ENCODE results near the gene ESPN. TPM values are rescaled to one million over a fixed set of nuclear protein-coding genes. Genes with fewer than 3 reads are reported as not detected.

The ESPN gene
- total and polyA plus RNA-seq, 10 of the 15 experiments (the other 5 are each of a cell fraction or from before 2014, with no cell fraction given), result 0.18 to 0.71 (median 0.59) TPM; not detected in 7

DNA sequence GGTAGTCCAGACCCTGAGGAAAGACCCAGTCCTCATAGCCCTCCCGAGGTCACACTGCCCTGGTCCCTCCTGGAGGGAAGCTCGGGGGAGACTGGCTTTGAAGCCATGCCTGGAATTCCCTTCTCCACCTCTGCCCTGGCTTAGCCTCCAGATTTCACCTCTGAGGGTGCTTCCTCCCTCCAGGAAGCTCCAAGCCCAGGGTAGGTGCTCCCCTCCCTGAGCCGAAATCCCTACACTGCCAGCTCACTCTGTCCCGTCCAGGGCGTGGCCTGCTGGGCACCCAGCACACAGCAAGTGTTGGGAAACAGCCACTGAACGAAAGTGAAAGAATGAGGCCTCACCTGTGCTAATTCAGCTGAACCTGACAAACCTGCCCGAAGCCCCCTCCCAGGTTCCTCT is 47.4 kb downstream of the ESPN start:
- Histone ChIP-seq H3K27me3 (replicated peaks in 1 of 2; ENCODE audit: control insufficient read depth in 2 of 2, insufficient read depth in 2 of 2, low read length in 1 of 2) (no peaks in the 10 kb centered on the region), H3K79me2 (ENCODE audit: control insufficient read depth, insufficient read depth, low read length) (no peaks in the 10 kb centered on the region), H3K27ac (ENCODE audit: control insufficient read depth, insufficient read depth) (no peak overlapping the region), H3K4me2 (ENCODE audit: control insufficient read depth, insufficient read depth) (no peak overlapping the region), H3K4me1 (ENCODE audit: control insufficient read depth, insufficient read depth, low read length) (no peaks in the 10 kb centered on the region), H3K4me3 (no peak overlapping the region), H3K9me3 (replicated peaks; ENCODE audit: control insufficient read depth, insufficient read depth, low read length) (no peaks in the 10 kb centered on the region), H3K9ac (ENCODE audit: control insufficient read depth, insufficient read depth, low read length) (no peak overlapping the region), H2AFZ (ENCODE audit: control insufficient read depth, low read depth, low read length) (no peak overlapping the region), H3K36me3 (ENCODE audit: control insufficient read depth in 2 of 2, insufficient read depth in 2 of 2, low read length in 1 of 2) (no peaks in the 10 kb centered on the region), H4K20me1 (ENCODE audit: control insufficient read depth, insufficient read depth) (no peaks in the 10 kb centered on the region)
- no peak for DNase-seq (ENCODE audit: low read depth, low spot score)
- no peak for TF ChIP-seq ASH2L (IDR thresholded peaks at IDR 0.05; ENCODE audit: borderline replicate concordance, low read depth)
- no peak for TF ChIP-seq MXI1 (IDR thresholded peaks at IDR 0.05; ENCODE audit: low read depth, low read length)
- TF ChIP-seq, protein P1, sequence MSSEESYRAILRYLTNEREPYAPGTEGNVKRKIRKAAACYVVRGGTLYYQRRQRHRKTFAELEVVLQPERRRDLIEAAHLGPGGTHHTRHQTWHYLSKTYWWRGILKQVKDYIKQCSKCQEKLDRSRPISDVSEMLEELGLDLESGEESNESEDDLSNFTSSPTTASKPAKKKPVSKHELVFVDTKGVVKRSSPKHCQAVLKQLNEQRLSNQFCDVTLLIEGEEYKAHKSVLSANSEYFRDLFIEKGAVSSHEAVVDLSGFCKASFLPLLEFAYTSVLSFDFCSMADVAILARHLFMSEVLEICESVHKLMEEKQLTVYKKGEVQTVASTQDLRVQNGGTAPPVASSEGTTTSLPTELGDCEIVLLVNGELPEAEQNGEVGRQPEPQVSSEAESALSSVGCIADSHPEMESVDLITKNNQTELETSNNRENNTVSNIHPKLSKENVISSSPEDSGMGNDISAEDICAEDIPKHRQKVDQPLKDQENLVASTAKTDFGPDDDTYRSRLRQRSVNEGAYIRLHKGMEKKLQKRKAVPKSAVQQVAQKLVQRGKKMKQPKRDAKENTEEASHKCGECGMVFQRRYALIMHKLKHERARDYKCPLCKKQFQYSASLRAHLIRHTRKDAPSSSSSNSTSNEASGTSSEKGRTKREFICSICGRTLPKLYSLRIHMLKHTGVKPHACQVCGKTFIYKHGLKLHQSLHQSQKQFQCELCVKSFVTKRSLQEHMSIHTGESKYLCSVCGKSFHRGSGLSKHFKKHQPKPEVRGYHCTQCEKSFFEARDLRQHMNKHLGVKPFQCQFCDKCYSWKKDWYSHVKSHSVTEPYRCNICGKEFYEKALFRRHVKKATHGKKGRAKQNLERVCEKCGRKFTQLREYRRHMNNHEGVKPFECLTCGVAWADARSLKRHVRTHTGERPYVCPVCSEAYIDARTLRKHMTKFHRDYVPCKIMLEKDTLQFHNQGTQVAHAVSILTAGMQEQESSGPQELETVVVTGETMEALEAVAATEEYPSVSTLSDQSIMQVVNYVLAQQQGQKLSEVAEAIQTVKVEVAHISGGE (CRISPR knock-in tag; IDR thresholded peaks at IDR 0.05), result no peak
- no peak for TF ChIP-seq EZH2 (IDR thresholded peaks at IDR 0.05; ENCODE audit: borderline replicate concordance, control insufficient read depth, low read depth, low read length)
- TF ChIP-seq CREB1 (IDR thresholded peaks at IDR 0.05; ENCODE audit: low read depth), result no peak
- no peak for TF ChIP-seq SPI1 (IDR thresholded peaks at IDR 0.05; ENCODE audit: borderline replicate concordance, insufficient read depth, low read depth, low read length)
- no peak for TF ChIP-seq IKZF2 (IDR thresholded peaks at IDR 0.05)
- no peak for TF ChIP-seq ZNF274 (IDR thresholded peaks at IDR 0.05; ENCODE audit: insufficient read depth, insufficient read length)
- no peak for TF ChIP-seq CBX3 (IDR thresholded peaks at IDR 0.05; ENCODE audit: borderline replicate concordance, low read depth)
- no peak for TF ChIP-seq ZNF207 (IDR thresholded peaks at IDR 0.05; ENCODE audit: borderline replicate concordance)
- TF ChIP-seq YBX1 (IDR thresholded peaks at IDR 0.05), result no peak
- no peak for TF ChIP-seq MEF2B (IDR thresholded peaks at IDR 0.05; ENCODE audit: partially characterized antibody, poor library complexity, severe bottlenecking)
- TF ChIP-seq, protein P2, sequence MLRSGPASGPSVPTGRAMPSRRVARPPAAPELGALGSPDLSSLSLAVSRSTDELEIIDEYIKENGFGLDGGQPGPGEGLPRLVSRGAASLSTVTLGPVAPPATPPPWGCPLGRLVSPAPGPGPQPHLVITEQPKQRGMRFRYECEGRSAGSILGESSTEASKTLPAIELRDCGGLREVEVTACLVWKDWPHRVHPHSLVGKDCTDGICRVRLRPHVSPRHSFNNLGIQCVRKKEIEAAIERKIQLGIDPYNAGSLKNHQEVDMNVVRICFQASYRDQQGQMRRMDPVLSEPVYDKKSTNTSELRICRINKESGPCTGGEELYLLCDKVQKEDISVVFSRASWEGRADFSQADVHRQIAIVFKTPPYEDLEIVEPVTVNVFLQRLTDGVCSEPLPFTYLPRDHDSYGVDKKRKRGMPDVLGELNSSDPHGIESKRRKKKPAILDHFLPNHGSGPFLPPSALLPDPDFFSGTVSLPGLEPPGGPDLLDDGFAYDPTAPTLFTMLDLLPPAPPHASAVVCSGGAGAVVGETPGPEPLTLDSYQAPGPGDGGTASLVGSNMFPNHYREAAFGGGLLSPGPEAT (IDR thresholded peaks at IDR 0.05; ENCODE audit: low read depth), result no peak
- TF ChIP-seq, protein P3, sequence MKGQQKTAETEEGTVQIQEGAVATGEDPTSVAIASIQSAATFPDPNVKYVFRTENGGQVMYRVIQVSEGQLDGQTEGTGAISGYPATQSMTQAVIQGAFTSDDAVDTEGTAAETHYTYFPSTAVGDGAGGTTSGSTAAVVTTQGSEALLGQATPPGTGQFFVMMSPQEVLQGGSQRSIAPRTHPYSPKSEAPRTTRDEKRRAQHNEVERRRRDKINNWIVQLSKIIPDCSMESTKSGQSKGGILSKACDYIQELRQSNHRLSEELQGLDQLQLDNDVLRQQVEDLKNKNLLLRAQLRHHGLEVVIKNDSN (IDR thresholded peaks at IDR 0.05; ENCODE audit: borderline replicate concordance, extremely low read length, insufficient read depth, low read depth, low read length), result no peak
- no peak for TF ChIP-seq SUPT20H (IDR thresholded peaks at IDR 0.05; ENCODE audit: borderline replicate concordance, control insufficient read depth, low read depth, low read length)
- no peak for TF ChIP-seq RELA (IDR thresholded peaks at IDR 0.05; ENCODE audit: borderline replicate concordance, partially characterized antibody)
- TF ChIP-seq WRNIP1 (IDR thresholded peaks at IDR 0.05; ENCODE audit: borderline replicate concordance, low read depth, low read length), result no peak
- intact Hi-C loops (cut with micrococcal nuclease; ENCODE audit: unreplicated experiment) (loop anchor here (1.0 kb wide), 1 partner anchor 12 kb away; no protein-coding TSS in a partner anchor), in situ Hi-C loops (cut with MboI) (no loop called here)
- no peak for FAIRE-seq
- no peak for ATAC-seq
- RAD21 ChIA-PET (ENCODE audit: unreplicated experiment), result no interaction called here
- 76% methylated on average over 7 of the region's 7 CpGs for WGBS (ENCODE audit: insufficient coverage, insufficient replicate concordance, low lambda C conversion rate, missing lambda C conversion rate)
- POLR2A ChIA-PET, result no interaction called here
- no TSS peak for BruUV-seq (replicated peaks)
- CTCF ChIA-PET, result interaction anchor here (0.8 to 1.0 kb wide), 2 partner anchors 9 to 33 kb away, joined by 3 to 5 read pairs; no protein-coding TSS in a partner anchor
- SMC1A ChIA-PET (ENCODE audit: uncharacterized antibody, unreplicated experiment), result no interaction called here

Data from GM12878 (cell line).